Spleen (tissue), 11 donors: ENCODE measurements around the gene SCUBE1. TPM values are rescaled to one million over a fixed set of nuclear protein-coding genes. Genes with fewer than 3 reads are reported as not detected.

Source experiments
- DNase-seq: peaks from one replicate; pipeline ENCODE4 v3.0.0-alpha.2; 2020
- H3K27ac ChIP-seq, 8 donors: fragments of 200-600 bp; sonication (generic) in 7 of 8; 1 replicate in 4 of 8; 2 replicates in 4 of 8; pipeline versions ENCODE4 v1.5.0 to v1.8.0; 2016 to 2021; ENCODE audit warnings: inconsistent platforms in 4 of 8, mild to moderate bottlenecking in 4 of 8, moderate library complexity in 1 of 8
- H3K27me3 ChIP-seq, 7 donors: fragments of 200-600 bp; sonication (generic) in 6 of 7; replicated peaks in 1 of 7; 1 replicate in 4 of 7; 2 replicates in 3 of 7; pipeline versions ENCODE4 v1.5.0 to v1.8.0; 2016 to 2021; ENCODE audit warnings: inconsistent platforms in 3 of 7, mild to moderate bottlenecking in 1 of 7
- H3K36me3 ChIP-seq, 6 donors: fragments of 200-600 bp; sonication (generic) in 5 of 6; 1 replicate in 4 of 6; 2 replicates in 2 of 6; pipeline versions ENCODE4 v1.5.0 to v1.8.0; 2016 to 2021; ENCODE audit warnings: inconsistent platforms in 2 of 6
- H3K4me1 ChIP-seq, 6 donors: fragments of 200-600 bp; sonication (generic) in 5 of 6; 1 replicate in 3 of 6; 2 replicates in 3 of 6; pipeline versions ENCODE4 v1.5.0 to v1.8.0; 2016 to 2021; ENCODE audit warnings: inconsistent platforms in 3 of 6
- H3K4me3 ChIP-seq, 8 donors: fragments of 200-600 bp; sonication (generic) in 7 of 8; 1 replicate in 4 of 8; 2 replicates in 4 of 8; pipeline versions ENCODE4 v1.5.0 to v1.8.0; 2016 to 2021; ENCODE audit warnings: inconsistent platforms in 4 of 8, mild to moderate bottlenecking in 4 of 8, moderate library complexity in 2 of 8
- H3K9me3 ChIP-seq, 8 donors: fragments of 200-600 bp; sonication (generic) in 7 of 8; 1 replicate in 4 of 8; 2 replicates in 4 of 8; pipeline versions ENCODE4 v1.5.0 to v1.8.0; 2016 to 2021; ENCODE audit warnings: inconsistent platforms in 4 of 8
- CTCF ChIP-seq, 11 experiments: fragments of 200-600 bp in 7 of 11; fragments of 450-650 bp in 4 of 11; sonication (generic) in 4 of 11; IDR thresholded peaks in 8 of 11; conservative IDR thresholded peaks in 3 of 11; 1 replicate in 7 of 11; 2 replicates in 4 of 11; pipeline versions ENCODE4 v1.4.0 to v1.8.0; 2016 to 2021; ENCODE audit warnings: antibody characterized with exemption in 11 of 11, inconsistent platforms in 4 of 11, mild to moderate bottlenecking in 1 of 11
- POLR2A ChIP-seq, 3 donors: fragments of 450-650 bp; IDR thresholded peaks; one replicate each; pipeline ENCODE4 v1.5.1; 2017; ENCODE audit warnings: antibody characterized with exemption in 3 of 3, mild to moderate bottlenecking in 1 of 3
- POLR2AphosphoS5 ChIP-seq, 3 donors: sonication (generic); formaldehyde crosslinking; IDR thresholded peaks; one replicate each; pipeline ENCODE4 v1.5.1; 2017; ENCODE audit warnings: antibody characterized with exemption in 3 of 3
- WGBS, 5 donors: extraction: QIAGEN DNeasy Blood & Tissue Kit in 3 of 5; methylation state at CpG; one replicate each; pipeline versions ENCODE4 v1.1.5 to v1.1.7; 2013 to 2018; 5-methylcytosine and 5-hydroxymethylcytosine counted together
- intact Hi-C: fragments of 100-400 bp; cut with DNase I; formaldehyde crosslinking; loops from one replicate; pipeline ENCODE4 v1.15.0; 2023; ENCODE audit warnings: low total_unique reads
- polyA plus RNA-seq, 3 donors: library from polyadenylated mRNA; stranded (reverse); fragments of 200-250 nt; gene quantifications; one replicate each; pipeline ENCODE4 v1.2.1, GENCODE V29; 2013
- total RNA-seq, 7 donors: library from RNA; depleted of rRNA in 3 of 7; stranded (reverse); fragments of >200 nt in 3 of 7; fragmentation: NEBNext Ultra II Directional in 4 of 7; extraction: Animal tissue kit (Norgen Biotek cat#: 25700) in 4 of 7; gene quantifications; one replicate each; pipeline versions ENCODE4 v1.1.0 to v1.2.1, GENCODE V29; 2016 to 2021
- donor health status: healthy with polysubstance abuse.
- donor health status: DM: no; HTN: no; CAD: no; lungs with moderate emphysema.
- donor health status: DM: no; HTN: no; CAD: no.
- donor health status: Bipolar disorder and iron deficiency.
- donor health status: healthy.
- donor health status: DM: no; HTN: no; CAD: no.
- donor health status: DM: yes; HTN: yes; CAD: no.

Gene SCUBE1
- total and polyA plus RNA-seq, 10 donors, result 0.46 to 43.5 (median 15.9) TPM

DNA sequence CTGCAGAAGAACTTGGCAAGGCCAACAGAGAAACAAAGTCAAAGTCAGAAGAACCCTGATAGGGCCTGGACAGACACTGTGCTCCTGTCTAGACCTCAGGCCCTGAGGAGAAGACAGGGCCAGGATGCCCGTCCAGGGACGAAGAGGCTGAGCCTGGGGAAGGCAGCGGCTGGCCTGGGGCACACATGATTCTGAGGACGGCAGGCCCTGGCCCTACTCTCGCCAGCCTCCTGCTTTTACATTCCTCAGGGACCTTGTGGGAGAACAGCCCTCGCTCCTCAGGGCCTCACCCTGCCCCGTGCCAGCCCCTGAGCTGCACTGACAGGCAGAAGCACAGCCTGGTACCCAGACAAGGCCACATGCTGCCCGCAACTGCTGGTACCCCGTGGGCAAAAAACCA, 112.6 kb downstream of the SCUBE1 start:
- no peak overlapping the region for H3K4me3 ChIP-seq
- peaks cover 0 to 16% (median 0%) of the 10 kb centered on the region in 7 donors for H3K27me3 ChIP-seq
- H3K27ac ChIP-seq, result no peak overlapping the region
- 54 to 71% (median 57%) methylated on average over 5 to 9 of the region's 9 CpGs for WGBS, 5 donors
- H3K36me3 ChIP-seq, result no peaks in the 10 kb centered on the region
- H3K9me3 ChIP-seq, result no peaks in the 10 kb centered on the region
- intact Hi-C loops, result loop anchor here (2.0 to 5.0 kb wide), 2 partner anchors 117 to 154 kb away; no protein-coding TSS in a partner anchor
- peaks cover 0 to 30% (median 12%) of the 10 kb centered on the region in 6 donors for H3K4me1 ChIP-seq
- DNase-seq, result no peak
- TF ChIP-seq POLR2AphosphoS5 (IDR thresholded peaks at IDR 0.05), result no peak
- TF ChIP-seq POLR2A (IDR thresholded peaks at IDR 0.05), result no peak
- no peak for TF ChIP-seq CTCF (IDR thresholded peaks at IDR 0.05 in 8 of 11, conservative IDR thresholded peaks at IDR 0.05 in 3 of 11)

DNA sequence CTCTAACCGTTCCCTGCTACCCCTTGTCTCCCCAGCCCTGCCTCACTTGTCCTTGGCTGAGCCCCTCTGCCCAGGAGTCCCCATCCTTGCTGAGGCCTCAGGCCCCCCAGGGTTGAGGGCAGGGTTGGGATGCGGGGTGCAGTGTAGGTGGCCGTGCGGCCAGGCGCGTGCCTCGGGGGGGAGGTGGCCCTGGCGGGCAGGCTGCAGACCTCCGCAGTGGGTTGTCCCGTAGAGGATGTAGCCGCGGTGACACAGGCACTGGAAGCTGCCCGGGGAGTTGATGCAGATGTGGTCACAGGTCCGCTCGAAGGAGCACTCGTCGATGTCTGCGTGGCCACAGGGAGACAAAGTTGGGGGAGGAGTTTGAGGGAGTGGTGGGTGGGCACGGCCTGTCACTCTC, 114.3 kb downstream of the SCUBE1 start:
- H3K4me1 ChIP-seq, result peaks cover 0 to 21% (median 11%) of the 10 kb centered on the region in 6 donors
- H3K27me3 ChIP-seq, result peaks cover 0 to 16% (median 0%) of the 10 kb centered on the region in 7 donors
- intact Hi-C loops, result no loop called here
- WGBS, 5 donors, result 82 to 94% (median 88%) methylated on average over 11 to 19 of the region's 19 CpGs
- no peak for TF ChIP-seq POLR2A (IDR thresholded peaks at IDR 0.05)
- no peak for TF ChIP-seq CTCF (IDR thresholded peaks at IDR 0.05 in 8 of 11, conservative IDR thresholded peaks at IDR 0.05 in 3 of 11)
- no peak for TF ChIP-seq POLR2AphosphoS5 (IDR thresholded peaks at IDR 0.05)
- DNase-seq, result no peak
- no peak overlapping the region for H3K4me3 ChIP-seq
- H3K36me3 ChIP-seq, result no peaks in the 10 kb centered on the region
- no peak overlapping the region for H3K27ac ChIP-seq
- no peaks in the 10 kb centered on the region for H3K9me3 ChIP-seq

GRCh38 chr22:43228330-43228729, 114.8 kb downstream of the SCUBE1 start:
- intact Hi-C loops, result no loop called here

GRCh38 chr22:43227239-43227630, 115.9 kb downstream of the SCUBE1 start:
- Histone ChIP-seq H3K27me3 (peaks cover 0 to 16% (median 0%) of the 10 kb centered on the region in 7 donors), H3K27ac (no peak overlapping the region), H3K4me1 (peaks cover 0 to 24% (median 19%) of the 10 kb centered on the region in 6 donors), H3K36me3 (no peaks in the 10 kb centered on the region), H3K9me3 (no peaks in the 10 kb centered on the region), H3K4me3 (no peak overlapping the region)
- TF ChIP-seq POLR2AphosphoS5 (IDR thresholded peaks at IDR 0.05) (peak in 1 of 3 donors; percentile 18), CTCF (IDR thresholded peaks at IDR 0.05 in 8 of 11, conservative IDR thresholded peaks at IDR 0.05 in 3 of 11) (no peak)
- no peak for DNase-seq
- 68 to 88% (median 75%) methylated on average over 11 to 17 of the region's 17 CpGs for WGBS, 5 donors
- intact Hi-C loops, result no loop called here

More at GRCh38 chr22:43228330-43228729, 114.8 kb downstream of the SCUBE1 start:
- H3K27ac ChIP-seq, result no peak overlapping the region
- no peak for TF ChIP-seq POLR2AphosphoS5 (IDR thresholded peaks at IDR 0.05)
- TF ChIP-seq CTCF (IDR thresholded peaks at IDR 0.05 in 8 of 11, conservative IDR thresholded peaks at IDR 0.05 in 3 of 11), result peak in 2 of 11 experiments; percentile 23 to 28
- no peak for TF ChIP-seq POLR2A (IDR thresholded peaks at IDR 0.05)
- H3K27me3 ChIP-seq, result peaks cover 0 to 16% (median 0%) of the 10 kb centered on the region in 7 donors
- no peak for DNase-seq
- H3K9me3 ChIP-seq, result no peaks in the 10 kb centered on the region
- H3K4me3 ChIP-seq, result no peak overlapping the region
- WGBS, 5 donors, result 71 to 86% (median 76%) methylated on average over 8 of the region's 8 CpGs
- H3K4me1 ChIP-seq, result peaks cover 0 to 21% (median 11%) of the 10 kb centered on the region in 6 donors
- no peaks in the 10 kb centered on the region for H3K36me3 ChIP-seq
